ENCODE measurements around the gene HSBP1L1.

Gene HSBP1L1

DNA sequence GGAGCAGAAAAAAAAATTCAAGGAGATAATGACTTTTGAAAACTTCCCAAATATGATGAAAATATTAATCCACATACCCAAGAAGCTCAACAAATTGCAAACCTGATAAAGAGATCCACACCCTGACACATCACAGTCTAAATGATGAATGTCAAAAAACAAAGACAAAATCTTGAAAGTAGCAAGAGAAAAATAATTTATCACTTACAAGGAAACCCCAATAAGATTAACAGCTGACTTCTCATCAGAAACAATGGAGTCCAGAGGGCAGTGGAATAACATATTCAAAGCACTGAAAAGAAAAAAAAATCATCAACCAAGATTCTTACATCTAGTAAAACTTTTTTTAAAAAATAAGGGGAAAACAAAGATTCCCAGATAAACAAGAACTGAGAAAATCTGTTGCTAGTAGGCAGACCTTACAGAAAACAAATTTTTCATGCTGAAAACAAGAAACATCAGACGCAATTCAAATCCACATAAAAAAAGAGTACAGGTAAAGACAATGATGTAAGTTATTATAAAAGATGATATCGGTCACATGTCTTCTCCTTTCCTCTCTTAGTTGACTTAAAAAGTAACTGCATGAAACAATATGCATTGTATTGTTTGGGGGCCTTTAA, 34.3 kb upstream of the HSBP1L1 start:
- no peak for DNase-seq

DNA sequence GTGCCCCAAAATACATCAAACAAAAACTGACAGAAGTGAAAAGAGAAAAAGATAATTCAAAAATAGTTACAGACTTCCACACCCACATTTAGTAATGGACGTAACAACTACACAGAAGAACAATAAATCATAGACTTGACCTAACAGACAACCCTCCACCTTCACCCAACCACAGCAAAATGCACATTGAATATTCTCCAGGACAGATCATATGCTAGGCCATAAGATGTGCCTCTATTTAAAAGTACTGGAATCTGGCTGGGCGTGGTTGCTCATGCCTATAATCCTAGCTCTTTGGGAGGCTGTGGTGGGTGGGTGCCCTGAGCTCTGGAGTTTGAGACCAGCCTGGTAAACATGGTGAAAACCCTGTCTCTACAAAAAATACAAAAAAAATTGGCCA, 33.0 kb upstream of the HSBP1L1 start:
- no peak for DNase-seq

DNA sequence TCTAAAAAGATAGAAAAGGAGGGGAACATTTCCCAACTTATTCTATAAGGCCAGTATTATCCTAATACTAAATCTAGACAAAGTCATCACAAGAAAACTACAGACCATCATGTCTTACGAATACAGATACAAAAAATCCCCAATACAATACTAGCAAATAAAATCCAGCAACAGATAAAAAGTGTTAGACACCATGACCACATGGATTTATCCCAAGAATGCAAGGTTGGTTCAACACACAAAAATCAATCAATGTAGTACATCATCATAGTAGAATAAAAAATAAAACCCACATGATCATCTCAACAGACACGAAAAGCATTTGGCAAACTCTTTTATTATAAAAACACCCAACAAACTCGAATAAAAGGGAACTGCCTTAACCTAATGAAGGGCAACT, 31.5 kb upstream of the HSBP1L1 start:
- no peak for DNase-seq

DNA sequence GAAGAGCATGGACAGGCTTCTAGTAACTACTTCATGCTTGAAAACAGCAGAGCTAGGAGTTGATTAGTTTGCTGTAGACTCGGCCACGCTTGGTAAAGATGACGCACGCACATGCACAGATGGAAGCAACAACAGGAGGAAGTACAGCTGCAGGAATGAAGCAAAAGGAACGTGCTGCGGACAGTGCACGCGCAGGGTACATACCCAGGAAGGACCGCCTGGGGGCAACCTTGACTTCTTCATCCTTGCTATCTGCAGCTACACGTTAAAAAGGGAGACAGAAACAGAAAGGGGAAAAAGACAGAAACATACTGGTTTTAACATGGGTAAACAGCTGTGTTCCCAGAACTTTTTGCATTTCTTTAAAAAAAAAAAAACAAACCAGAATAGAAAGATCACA, 30.7 kb upstream of the HSBP1L1 start:
- no peak for DNase-seq

DNA sequence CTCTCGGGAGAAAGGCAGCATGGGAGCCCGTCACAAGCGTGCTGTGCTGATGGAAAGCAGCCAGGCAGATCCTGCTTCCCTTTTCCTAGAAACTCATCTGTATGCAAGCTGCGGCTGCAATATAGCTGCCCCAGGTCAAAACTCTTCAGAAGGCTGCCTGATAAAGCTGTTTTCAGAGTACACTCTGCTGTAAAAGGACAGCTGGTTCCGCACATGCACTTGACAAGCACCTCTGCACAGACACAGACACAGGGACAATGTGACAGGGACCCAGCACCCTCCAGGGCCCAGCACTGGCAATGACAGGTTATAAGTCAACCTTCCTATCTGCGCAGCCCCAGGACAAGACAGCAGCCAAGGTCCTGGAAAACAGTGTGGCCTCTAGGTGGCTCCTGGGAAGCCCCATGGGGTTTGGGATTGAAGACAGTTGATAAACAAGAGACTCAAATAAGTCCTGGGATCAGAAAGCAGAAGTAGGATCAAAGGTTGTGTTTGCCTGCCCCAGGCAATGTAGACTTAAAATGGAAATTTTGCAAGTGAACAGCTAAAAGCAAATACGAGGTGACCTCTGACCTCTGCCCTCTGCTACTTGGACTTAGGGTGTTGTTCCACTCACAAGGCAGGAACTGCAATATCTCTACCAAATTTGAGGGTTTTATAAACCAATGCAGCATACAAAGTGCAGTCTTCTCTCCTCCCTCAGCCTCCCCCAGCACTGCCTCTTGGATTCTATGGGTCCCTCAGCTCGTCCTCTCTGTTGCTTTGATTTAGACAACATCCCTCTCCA, 29.9 kb upstream of the HSBP1L1 start:
- DNase-seq, result no peak

DNA sequence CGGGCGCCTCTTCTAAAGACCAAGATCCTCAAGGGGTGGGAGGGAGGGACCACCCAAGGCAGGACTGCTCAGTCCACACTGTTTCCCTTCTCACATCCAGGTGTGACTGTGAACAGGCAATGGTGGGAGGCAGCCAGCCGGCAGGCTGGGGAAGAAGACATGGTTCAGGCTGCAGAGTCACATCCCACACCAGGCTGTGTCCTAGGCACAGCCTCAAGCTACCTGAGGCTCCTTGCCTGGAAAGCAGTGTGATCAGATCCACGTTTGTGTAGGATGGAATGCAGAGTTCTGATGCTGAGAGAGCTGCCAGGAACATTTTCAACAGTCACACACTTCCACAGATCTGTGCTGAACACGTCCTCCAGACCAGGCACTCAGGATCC, 29.4 kb upstream of the HSBP1L1 start:
- DNase-seq, result no peak

DNA sequence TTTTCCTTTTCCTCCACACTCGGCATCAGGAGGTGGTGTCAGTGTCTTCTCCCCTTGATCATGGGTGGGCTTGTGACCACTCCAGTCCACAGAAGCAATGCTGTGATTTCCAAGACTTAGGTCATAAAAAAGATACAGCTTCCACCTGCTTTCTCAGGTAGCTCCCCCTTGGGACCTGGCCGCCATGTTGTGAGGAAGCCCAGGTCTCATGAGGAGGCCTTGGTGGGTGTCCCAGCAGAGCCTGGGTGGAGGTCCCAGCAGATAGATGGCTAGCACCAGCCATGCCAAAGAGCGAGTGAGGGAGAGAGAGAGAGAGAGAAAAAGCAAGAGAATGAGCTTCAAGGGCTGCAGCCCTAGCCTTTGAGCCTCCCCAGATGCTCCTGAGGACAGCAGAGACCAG, 28.9 kb upstream of the HSBP1L1 start:
- DNase-seq, result no peak

DNA sequence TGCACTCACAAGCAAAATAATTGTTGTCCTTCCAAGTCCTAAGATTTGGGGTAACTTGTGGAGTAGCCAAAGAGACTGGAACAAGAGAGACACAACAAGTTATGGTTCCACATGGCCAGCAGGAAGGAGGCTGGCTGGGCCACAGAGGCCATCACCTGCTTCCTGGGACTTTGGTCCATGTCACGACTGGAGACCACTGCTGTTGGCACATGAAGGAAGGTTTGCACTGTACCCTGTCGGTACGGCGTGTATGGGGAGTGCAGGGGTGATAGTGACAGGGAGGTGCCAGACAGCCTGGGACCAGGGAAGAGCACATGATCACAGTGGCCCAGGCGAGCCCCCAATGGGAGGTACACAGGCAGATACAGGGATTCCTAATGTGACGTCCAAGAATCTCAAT, 28.5 kb upstream of the HSBP1L1 start:
- DNase-seq, result no peak

DNA sequence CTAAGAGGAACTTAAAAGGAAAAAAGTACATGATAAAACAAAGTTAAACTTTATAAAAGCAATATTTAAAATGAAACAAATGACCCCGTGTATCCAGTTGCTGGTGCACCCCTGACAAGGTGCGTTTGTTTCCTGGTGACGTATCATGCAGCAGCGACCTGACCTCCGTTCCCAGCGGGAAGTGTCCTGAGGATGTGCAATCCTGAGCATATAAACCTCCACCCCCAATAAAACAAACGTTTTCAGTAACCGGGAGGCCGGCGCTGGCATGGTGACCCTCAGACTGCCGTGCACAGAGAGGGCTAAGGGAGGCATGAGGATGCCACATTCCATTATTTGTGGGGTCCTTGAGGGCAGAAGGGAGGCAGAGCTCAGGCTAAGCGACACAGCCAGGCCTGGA, 27.8 kb upstream of the HSBP1L1 start:
- DNase-seq, result no peak

DNA sequence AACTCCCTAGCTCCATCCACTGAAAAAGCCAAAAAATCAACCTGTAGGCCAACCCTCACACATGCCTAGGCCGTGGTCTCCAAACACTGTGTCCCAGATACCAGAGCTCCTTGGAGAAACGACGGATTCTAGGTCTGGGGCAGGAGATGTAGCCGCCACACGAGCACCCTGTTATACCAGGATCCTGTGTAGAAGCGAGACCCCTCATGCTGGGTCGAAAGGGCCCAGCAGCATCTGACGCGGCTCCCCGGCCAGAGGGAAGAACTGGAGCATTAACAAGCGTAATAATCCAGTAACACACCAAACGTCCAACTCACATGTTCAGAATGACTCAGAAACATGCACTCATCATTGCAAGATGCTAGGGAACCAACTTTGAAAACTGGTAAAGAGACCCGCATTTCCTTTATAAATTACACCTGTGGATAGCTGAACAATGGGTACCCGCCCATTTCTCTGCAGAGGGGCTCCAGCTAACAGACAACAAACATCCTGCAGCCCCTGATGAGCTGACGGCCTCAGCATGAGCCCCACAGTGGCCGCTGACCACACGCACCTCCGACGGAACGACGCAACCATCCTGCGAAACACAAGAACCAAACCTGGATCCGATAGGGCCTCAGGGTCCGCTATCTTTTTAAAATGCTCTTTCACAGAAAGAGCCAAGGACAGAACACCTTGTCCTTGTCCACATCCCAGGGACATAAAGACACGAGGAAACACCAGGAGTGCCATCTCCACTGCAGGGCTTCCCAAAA, 27.2 kb upstream of the HSBP1L1 start:
- no peak for DNase-seq

DNA sequence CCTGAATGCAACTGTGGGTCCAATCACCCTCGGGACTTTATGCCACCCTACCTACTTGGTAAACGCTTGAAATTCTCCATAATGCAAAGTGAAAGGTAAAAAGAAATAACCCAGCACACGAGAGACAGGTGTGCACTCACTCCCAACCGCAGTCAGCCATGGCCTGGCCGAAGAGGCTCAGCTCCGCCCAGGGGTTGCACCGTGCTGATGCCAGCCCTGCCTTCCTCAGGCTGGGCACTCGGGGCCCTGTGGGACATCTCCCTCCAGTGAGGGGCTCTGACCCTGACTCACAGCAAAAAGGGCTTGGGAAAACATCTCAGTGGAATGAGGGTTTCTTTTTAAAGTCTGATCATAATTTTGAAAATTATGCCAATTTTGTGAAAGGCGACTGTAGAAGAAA, 26.2 kb upstream of the HSBP1L1 start:
- no peak for DNase-seq

DNA sequence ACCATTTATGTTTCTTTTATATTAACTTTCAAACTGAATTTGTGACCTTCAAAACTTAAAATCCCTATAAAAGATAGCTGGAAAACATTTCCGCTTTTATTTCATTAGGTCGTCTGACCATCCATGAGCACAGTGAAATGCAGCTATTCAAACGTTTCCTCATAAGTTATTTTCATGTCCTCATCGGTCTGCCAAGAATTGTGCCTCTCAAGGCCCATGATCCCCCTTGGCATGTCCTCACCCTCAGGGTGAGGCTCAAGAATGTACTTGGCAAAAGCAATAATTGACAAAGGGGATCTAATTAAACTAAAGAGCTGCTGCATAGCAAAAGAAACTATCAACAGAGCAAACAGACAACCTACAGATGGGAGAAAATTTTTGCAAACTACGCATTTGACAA, 25.3 kb upstream of the HSBP1L1 start:
- no peak for DNase-seq

DNA sequence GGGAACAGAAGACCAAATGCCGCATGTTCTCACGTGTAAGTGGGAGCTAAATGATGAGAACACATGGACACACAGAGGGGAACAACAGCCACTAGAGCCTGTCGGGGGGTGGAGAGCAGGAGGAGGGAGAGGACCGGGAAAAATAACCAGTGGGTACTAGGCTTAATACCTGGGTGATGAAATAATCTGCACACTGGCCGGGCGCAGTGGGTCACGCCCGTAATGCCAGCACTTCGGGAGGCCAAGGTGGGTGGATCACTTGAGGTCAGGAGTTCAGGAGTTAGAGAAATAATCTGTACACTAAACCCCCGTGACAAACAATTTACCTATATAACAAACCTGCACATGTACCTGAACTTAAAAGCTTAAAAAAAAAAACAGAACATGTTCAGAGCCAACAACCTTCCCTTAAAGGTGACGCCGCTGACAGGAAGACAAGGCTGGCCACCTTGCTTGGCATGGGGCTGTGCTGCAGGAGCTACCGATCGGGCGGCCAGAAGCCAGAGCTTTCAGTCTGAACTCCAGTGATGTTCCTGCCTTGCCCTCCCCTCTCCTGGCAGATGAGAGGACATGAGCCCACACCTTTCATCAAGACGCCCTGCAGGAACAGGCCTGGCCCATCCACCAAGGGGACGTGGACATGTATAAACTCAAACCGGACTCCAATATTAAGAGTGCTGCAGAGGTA, 24.2 kb upstream of the HSBP1L1 start:
- no peak for DNase-seq

DNA sequence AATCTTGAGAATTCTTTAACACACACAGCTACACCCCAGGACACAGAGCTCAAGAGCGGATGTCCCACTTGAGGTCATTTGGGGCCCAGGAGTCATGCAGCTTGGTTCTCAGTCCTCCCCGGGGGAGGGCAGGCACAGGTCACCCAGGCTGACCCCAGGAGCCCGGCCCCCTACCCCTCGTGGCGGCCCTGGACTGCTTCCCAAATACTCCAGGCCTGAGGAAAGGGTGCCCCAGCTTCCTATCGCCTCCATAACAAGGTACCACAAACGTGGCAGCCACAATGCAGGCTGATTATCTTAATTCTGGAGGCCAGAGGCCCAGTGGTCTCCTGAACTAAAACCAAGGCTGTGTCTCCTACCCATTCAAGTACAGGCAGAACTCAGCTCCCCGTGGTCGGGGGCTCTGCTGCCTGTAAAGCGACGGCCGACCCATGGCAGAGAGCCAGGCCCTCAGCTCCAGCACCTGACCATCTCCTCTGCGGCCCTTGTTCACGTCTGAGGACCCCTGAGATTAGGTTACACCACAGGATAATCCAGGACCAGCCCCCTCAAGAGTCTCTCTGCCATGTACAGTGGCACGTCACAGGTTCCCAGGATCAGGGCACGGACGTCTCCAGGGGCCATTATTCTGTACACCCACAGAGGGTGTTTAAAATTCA, 23.5 kb upstream of the HSBP1L1 start:
- DNase-seq, result no peak

DNA sequence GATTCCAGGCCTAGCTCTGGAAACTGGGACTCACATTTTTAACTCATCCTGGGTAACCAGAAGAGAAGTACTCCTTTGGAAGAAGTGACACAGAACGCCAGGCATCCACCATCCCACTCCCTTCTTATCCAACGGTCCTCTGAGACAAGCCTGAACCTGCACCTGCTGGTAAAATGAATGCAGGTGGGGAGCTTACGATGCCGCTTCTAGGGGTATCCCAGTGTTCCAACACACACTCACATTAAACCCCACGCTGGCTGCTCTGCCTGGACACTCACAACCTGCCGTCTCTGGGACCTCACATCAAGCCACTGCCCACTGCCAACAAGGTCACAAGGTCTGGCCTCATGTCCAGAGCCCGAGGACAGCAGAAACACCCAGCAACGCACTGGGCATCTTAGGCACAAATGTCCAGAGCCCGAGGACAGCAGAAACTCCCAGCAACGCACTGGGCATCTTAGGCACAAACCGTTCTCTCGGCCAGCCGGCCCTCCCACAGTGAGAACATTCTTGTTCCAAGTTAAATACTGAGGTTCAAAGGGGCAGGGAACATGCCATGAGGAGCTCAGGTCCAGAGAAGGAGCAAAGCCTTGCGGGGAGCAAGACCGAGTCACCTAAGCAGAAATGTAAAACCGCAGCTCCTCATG, 22.8 kb upstream of the HSBP1L1 start:
- no peak for DNase-seq

DNA sequence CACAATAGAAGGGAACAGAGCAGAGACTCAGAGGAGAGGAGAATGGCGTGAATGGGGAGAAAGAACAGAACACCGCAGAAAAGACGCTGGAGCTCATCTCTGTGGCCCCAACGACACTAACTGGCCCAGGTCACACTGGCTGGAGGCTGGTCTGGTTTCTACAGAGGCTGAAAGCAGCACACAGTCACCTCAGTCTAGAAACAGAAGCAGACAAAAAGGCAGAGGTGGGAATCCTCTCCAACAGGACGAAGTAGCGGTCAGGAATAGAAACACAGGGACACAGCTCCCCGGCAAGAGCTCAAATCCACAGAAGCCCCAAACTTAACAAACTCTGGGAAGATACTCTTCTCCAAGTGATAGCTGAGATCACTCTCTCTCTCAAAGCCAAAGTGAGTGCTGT, 22.2 kb upstream of the HSBP1L1 start:
- no peak for DNase-seq

DNA sequence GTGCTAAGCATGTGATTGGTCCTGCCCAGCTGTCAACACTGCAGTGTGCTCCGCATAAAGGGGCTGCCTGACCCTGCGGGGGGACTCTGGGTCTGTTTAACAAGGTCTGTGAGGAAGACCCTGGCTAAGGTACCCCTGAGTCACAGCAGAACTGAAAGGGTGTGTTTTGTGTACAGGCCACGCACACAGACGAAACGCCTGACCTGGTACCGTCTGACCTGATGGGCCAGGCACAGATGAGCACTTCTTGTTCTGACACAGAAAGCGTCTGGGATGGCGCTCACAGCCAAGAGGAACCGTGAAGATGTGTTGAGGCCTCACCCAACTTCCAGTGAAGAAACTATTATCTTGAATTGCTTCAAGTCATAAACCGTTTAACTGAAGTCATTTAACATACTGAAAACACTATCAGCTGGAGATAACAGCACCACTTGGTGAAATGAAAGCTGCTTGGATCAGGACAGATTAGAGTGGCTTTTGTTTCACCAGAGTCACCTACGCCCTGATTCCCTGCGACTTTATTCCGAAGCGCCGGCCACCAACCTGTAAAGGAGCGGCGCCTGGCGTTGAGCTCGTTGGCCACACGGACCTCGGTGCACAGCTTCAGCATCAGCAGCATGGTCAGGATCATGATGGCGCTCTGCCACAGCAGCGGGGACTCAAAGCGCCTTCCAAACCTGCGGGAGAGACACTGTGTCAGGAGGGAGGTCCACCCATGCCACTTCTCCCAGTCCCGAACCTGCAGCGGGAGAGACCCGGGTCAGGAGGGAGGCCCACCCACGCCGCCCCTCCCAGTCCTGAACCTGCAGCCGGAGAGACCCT, 21.4 kb upstream of the HSBP1L1 start:
- DNase-seq, result no peak

DNA sequence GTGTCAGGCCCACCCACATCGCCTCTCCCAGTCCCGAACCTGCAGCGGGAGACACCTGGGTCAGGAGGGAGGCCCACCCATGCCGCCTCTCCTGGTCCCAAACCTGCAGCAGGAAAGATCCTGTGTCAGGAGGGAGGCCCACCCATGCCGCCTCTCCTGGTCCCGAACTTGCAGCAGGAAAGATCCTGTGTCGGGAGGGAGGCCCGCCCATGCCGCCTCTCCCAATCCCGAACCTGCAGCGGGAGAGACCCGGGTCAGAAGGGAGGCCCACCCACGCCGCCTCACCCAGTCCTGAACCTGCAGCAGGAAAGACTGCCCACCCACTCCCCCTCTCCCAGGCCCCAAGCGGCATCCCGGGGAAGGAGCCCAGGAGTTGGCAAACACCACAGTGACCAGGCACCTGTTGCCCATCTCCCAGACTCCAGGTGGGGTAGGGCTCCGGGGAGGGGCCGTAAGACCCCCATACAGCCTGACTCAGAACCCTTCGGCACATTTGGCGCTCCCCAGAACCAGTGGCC, 20.8 kb upstream of the HSBP1L1 start:
- DNase-seq, result no peak

DNA sequence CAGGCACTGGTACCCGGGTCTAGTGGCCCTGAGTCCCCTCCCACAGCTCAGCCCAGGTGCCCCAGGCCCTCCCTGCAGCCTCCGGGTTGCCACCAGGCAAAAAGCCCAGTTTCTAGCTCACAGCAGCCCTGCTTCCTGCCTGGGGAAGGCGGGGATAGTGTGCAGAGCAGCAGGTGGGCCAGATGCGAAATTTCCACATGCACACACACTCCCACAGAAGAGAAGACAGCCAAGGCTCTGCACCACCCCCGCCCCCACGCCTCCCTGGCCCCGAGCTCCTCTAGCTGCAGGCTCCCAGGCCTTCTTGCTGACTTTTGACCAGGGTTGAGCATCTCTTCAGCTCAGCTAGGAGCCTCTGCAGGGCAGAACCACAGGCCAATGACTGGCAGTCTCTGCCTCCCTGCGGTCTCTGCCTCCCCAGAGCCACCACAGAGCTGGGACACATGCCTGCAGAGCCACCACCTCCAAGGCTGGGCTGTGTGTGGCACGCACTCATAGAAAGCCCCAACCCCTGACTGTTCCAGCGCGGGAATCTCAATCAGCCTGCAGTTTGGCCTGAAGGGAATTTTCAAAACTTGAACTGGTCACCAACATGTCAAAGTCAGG, 20.2 kb upstream of the HSBP1L1 start:
- DNase-seq, result peak; percentile 35

DNA sequence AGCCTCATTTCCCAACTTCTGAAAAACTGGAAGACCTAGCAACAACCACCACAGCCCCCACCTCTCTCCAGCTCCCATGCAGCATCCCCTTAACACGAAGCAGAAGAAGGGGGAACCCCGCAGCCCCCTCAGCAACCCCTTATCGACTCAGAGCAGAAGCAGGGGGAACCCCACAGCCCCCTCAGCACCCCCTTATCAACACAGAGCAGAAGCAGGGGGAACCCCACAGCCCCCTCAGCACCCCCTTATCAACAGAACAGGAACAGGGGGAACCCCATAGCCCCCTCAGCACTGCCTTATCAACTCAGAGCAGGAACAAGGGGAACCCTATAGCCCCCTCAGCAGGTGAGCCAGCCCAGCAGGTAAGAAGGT, 19.7 kb upstream of the HSBP1L1 start:
- no peak for DNase-seq

All from NCI-H2081 treated with DMSO at 0.1 percent for 48 hours (cell line).